OCI-LY7 (cell line): ENCODE measurements around the gene SH3GLB2.

Experiments used
- CTCF ChIP-seq: fragments of 200-600 bp; sonication (generic); conservative IDR thresholded peaks from 2 replicates; pipeline ENCODE4 v1.5.1; 2014; ENCODE audit warnings: mild to moderate bottlenecking, antibody characterized with exemption, low read length, moderate library complexity, mixed read lengths
- EZH2phosphoT487 ChIP-seq: fragments of 200-600 bp; sonication (generic); IDR thresholded peaks from 2 replicates; pipeline ENCODE4 v1.6.1; 2018; ENCODE audit warnings: low read depth, borderline replicate concordance, mild to moderate bottlenecking, mixed run types, antibody characterized with exemption, low read length, moderate library complexity, mixed read lengths

- no peak for TF ChIP-seq CTCF
- no peak for TF ChIP-seq EZH2phosphoT487
These were observed 4.3 kb downstream of the SH3GLB2 start for GRCh38 chr9:129023908-129024233.
